Fibroblast of the conjunctiva (primary cell): ENCODE data around the gene USP20.

Experiments
- DNase-seq: peaks from one replicate; pipeline ENCODE4 v3.0.0-alpha.2; 2010; ENCODE audit warnings: low read depth

USP20 gene

DNA sequence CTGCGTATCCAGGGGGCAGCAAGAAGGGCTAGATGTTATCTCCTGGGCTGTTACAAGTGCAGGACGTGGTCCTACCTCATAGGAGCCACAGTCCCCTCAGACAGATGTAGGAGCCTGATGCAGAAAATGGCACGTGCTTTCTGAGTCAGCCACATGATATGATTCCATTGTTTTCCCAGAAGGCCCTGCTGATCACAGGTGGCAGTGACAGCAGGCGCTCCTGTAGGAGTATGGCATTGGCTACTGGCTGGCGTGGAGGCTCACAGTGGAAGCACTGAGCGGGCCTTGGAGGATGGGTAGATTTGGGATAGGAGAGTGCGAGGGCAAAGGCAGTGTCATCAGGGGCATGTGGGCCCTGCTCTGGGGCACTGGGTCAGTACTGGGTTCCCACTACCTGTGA, 21.9 kb downstream of the USP20 start:
- no peak for DNase-seq

DNA sequence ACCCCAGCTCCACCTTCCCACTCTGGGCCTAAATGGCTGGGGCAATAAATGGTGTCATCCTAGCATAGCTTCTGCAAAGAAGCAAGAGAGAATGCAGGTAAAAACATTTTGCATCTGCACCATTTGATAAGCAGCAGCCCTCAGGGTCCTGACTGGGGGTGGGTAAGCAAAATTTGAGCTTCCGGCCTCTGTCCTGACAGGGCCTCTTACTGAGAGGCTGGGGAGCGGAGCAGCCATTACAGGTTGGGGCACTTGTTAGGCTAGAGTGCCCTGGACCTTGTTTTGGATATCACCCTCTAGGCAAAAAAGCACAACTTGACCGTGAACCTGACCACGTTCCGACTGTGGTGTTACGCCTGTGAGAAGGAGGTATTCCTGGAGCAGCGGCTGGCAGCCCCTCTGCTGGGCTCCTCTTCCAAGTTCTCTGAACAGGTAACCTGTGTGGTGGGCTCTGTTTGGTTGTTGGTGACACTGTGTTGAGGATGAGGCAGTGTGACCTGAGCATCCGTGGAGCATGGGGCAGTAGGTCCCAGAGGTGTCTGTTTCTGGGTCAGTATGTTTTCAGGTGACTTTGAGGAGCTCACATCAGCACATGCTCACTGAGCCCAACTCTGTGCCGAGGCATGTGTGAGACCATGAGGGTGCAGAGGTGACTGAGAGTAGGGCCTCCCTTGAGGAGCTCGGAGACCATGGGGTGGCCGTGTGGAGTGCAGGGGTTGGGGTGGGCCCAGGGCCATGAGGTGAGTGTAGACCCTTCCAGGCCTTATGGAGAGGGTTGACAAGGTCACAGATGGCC, 23.1 kb downstream of the USP20 start:
- no peak for DNase-seq

DNA sequence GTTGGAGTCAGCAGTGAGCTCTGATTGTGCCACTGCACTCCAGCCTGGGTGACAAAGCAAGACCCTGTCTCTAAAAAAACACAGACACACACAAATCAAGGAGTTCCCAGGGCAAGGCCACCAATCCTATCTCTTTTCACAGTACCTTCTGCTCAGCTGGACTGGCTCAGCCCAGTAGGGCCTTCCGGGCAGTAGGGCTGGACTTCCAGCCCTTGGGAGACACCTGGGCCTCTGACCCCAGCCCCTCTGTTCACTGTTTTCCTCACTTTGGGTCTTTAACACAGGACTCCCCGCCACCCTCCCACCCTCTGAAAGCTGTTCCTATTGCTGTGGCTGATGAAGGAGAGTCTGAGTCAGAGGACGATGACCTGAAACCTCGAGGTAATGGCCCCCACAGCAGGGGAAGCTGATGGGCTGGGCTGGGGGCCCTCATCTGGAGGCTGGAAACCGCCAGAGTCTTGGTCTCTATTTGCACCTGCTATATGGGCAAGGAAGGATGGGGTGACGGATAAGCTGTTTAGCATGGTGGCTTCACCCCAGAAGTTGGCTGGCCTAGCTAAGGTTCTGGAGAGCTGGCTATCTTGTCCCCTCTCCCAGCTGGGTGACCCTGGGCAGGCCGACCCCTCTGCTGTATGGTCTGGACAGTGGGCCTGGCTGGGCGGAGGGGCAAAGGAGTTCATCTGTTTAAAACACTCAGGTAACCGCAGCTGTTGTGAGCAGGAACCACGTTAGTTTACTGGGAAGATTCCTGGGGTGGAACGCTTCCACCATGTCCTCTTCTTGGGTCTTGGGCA, 25.6 kb downstream of the USP20 start:
- no peak for DNase-seq

DNA sequence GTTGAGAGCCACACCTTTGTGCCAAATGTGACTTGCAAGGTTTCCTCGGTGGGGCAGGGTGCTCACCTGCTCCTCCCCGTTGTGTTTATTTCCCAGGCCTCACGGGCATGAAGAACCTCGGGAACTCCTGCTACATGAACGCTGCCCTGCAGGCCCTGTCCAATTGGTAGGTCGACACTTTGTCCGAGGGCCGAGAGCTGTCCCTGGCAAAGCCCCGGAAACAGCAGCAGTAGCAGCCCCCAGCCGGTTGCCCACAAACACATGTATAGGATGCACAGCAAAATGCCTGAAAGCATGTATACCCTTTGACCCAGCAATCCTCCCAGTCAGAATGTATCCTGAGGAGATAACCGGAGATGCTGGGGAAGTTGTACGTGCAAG, 26.2 kb downstream of the USP20 start:
- no peak for DNase-seq

GRCh38 chr9:129863059-129863690, 27.9 kb downstream of the USP20 start:
- no peak for DNase-seq

- DNase-seq, result no peak
These were observed 29.9 kb downstream of the USP20 start for GRCh38 chr9:129864991-129865647.

GRCh38 chr9:129865668-129866320, 30.5 kb downstream of the USP20 start:
- no peak for DNase-seq

GRCh38 chr9:129866394-129867135, 31.3 kb downstream of the USP20 start:
- no peak for DNase-seq

DNA sequence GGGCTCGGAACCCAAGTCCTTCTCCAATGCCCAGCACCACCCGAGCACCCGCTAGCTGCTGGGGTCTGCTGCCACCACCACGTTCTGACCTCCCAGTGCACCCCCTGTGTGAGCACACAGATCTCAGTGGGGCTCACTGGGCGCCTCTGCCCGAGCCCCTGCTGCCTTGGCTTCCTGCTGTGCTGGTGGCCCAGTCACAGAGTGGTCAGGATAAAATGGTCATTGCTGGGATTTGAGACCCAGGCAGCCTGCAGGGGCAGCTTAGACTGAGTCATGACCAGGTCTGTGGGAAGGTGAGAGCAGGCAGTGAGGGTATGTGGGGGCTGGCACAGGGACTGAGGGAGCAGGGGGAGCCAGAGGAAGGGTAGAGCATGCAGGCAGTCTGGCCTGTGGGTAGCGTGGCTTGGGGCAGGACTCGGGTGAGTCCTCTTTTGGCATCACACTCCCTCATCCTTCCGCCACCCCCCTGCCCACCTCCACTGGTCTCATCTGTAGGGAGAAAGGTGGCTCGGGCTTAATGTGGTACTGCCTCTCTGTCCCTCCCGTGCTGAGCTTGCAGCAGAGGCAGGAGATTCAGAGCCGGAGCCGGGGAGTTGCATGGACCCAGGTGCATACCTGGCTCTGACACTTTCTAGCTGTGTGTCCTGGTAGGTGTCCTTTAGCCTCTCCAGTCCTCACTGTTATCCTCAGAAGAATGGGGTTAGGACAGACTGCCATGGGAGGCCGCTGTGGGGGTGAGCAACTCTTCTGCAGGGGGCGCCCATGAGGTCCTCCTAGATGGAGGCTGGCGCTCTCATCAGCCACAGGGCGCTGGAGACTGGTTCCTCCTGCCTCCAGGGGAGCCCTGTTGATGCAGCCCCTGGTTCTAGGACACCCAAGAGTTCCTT, 32.1 kb downstream of the USP20 start:
- DNase-seq, result no peak

- DNase-seq, result no peak
These were observed 33.0 kb downstream of the USP20 start for GRCh38 chr9:129868023-129868871.

- no peak for DNase-seq
These were observed 33.7 kb downstream of the USP20 start for GRCh38 chr9:129868872-129869486.

DNA sequence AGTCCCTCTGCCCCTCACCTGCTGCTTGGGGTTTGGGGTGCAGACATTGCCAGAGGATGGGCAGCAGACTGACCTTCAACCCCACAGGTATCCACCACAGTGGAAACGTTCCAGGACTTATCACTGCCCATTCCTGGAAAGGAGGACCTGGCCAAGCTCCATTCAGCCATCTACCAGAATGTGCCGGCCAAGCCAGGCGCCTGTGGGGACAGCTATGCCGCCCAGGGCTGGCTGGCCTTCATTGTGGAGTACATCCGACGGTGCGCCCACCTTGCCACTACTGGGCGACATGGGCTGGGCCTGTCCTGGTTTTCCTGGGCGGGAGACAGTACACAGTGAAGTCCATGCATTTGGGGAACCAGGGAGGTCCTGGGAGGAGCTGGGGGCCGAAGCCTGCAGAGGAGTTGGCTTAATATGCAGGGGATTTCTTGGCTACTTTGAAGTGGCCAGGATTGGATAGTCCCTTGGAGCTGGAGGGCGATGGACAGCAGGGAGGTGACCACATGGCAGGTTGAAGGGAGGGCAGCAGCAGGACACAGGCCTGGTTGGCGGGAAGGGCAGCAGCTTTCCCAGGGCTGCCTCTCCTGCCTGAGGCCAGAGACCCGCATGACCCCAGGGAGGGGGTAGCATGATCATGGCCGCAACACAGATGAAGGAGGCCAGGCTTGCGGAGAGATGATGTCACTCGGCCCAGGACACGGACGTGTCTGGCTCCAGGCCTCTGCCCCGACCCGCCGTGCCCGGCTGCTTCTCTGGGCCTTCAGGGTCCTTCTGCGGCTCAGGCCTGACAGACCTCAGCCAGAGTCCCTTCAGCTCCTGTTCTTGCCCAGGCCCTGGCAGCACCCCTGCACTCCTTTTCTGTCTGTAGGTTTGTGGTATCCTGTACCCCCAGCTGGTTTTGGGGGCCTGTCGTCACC, 34.6 kb downstream of the USP20 start:
- DNase-seq, result no peak

GRCh38 chr9:129871046-129871445, 35.8 kb downstream of the USP20 start:
- no peak for DNase-seq

GRCh38 chr9:129873563-129874190, 38.4 kb downstream of the USP20 start:
- no peak for DNase-seq

- DNase-seq, result no peak
These were observed 39.2 kb downstream of the USP20 start for GRCh38 chr9:129874261-129875101.

- DNase-seq, result no peak
These were observed 39.9 kb downstream of the USP20 start for GRCh38 chr9:129875181-129875611.
